Measurements from ENCODE around the gene SAMD8.
"Not testable (repeated sequence)": the region's sequence is repeated elsewhere in the genome, so short reads cannot be mapped to it uniquely, and the experiment has no call there.

SAMD8 gene

GRCh38 chr10:75107756-75108683 lies 3.4 kb upstream of the SAMD8 start:
- no peak for DNase-seq

DNA sequence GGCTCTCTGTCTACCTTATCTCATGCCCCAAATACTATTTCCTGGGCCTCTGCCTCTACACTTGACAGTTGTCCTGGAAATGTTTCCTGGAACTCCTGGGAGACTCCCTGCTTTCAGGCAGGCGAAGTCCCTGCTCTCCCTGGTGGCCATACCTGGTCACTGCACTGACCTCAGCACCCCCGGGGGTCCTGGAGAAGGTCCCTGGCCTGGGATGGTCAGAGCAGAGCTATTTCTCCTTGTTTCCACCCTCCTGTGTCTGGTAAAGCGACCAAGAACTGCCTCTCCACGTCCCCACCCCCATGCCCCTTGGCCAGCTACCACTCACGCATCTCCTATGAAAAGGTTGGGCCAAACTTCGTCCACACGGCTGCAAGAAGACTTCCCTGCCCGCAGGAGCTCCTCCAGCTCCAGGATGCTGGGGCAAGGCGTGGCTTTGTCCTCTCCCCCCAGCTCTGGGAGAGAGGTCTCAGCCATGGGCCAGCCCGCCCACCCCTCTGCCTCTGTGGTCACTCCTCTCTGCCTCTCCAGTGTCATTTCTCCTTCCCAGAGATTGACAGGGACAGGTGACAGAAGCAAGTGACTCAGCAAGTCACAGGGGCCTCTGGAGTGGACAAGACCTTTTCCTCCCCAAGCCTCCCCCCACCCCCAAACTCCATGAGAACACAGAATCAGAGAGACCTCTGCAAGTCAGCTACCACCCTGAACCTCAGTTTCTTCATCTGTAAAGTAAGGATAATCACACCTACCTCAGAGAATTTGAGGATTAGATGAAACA lies 2.6 kb upstream of the SAMD8 start:
- DNase-seq, result peak in 1 of 3 donors; percentile 46

GRCh38 chr10:75109459-75109778 lies 2.0 kb upstream of the SAMD8 start:
- no peak for DNase-seq

GRCh38 chr10:75110006-75110632 lies 1.3 kb upstream of the SAMD8 start:
- no peak for DNase-seq

GRCh38 chr10:75111907-75112679 lies 637 bp downstream of the SAMD8 start:
- peak; percentile 63 to 78 (median 77) for DNase-seq

DNA sequence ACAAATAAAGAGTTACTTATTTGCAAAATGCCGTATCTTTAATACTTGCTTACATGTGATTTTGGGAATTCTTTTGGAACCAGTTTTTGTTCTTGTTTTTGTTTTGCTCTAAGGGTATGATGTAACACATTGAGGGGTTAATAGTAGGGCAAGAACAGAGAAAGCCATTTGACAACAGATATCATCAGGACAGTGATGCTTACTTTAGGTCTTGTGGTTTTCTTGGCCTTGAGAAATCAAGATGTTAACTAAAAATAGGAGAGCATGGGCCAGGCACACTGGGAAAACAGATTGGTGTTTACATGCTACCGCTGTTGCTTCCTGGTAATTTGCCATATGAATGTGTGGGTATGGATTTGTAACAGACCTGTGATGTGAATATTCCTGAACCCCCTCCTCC lies 3.7 kb downstream of the SAMD8 start:
- DNase-seq, result peak in 2 of 3 donors; percentile 26 to 30

- peak in 2 of 3 donors; percentile 32 to 36 for DNase-seq
Measured at GRCh38 chr10:75116941-75117775, 5.7 kb downstream of the SAMD8 start.

- no peak for DNase-seq
Measured at GRCh38 chr10:75117995-75118394, 6.5 kb downstream of the SAMD8 start.

- DNase-seq, result not testable (repeated sequence)
Measured at GRCh38 chr10:75119444-75120066, 8.1 kb downstream of the SAMD8 start.

GRCh38 chr10:75121322-75121721 lies 9.9 kb downstream of the SAMD8 start:
- no peak for DNase-seq

DNA sequence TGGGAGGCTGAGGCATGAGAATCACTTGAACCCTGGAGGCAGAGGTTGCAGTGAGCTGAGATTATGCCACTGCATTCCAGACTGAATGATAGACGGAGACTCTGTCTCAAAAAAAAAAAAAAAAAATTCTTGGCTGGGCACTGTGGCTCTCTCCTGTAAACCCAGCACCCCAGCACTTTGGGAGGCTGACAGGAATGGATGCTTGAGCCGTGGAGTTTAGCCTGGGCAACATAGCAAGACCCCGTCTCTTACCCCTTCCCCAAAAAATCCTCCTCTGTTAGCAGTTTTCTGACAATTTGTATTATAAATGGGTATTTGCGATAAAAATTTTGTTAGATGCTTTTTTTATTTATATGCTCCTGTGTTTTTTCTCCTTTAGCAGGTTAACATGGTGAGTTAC lies 11.0 kb downstream of the SAMD8 start:
- DNase-seq, result no peak

DNA sequence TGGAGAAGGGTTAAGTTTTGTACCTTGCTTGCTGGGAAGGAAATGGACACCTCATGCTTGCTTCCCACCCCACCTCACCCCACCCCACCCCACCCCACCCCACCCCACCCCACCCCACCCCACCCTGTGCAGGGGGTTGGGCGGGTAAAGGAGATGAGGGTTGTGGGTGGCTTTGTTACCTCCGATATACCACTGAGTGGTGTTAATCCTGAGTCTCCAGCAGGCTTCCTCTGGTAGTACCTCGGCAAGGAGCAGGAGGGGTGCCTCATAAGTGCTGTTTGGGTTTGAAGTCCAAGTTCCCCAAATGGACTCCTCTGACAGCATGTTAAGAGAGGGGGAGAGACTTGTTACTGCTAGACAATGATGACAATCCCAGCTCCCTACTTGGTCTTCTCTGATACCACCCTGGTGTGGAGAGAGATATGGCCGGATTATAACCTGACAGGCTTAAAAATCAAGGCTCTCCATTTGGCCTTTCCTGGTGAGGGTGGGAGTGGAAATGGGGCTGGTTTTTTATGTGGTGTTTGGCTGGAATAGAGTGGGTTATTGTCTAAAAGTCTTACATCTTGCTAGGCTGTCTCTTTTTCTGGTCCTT lies 11.7 kb downstream of the SAMD8 start:
- no peak for DNase-seq

- DNase-seq, result no peak
Measured at GRCh38 chr10:75126277-75126676, 14.8 kb downstream of the SAMD8 start.

GRCh38 chr10:75127471-75127870 lies 16.0 kb downstream of the SAMD8 start:
- peak; percentile 11 to 54 (median 44) for DNase-seq

- DNase-seq, result not testable (repeated sequence)
Measured at GRCh38 chr10:75128985-75129384, 17.5 kb downstream of the SAMD8 start.

DNA sequence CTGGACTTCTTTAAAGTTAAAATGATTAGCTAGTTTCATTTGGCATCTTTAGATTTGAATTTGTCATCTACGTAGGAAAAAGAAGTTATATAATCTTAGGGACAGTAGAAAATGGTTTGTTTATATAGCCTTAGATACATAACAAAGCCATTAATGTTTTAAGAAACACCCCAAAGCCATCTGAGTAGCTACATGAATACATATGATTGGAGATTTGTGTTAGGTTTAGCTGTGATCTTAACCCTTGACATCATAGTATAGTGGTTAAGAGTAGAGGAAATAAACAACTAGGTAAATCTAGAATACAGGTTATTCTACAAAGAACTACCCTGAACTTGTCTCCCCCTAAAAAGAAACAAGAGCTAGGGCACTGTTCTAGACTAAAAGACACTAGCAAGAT lies 18.1 kb downstream of the SAMD8 start:
- no peak for DNase-seq

DNA sequence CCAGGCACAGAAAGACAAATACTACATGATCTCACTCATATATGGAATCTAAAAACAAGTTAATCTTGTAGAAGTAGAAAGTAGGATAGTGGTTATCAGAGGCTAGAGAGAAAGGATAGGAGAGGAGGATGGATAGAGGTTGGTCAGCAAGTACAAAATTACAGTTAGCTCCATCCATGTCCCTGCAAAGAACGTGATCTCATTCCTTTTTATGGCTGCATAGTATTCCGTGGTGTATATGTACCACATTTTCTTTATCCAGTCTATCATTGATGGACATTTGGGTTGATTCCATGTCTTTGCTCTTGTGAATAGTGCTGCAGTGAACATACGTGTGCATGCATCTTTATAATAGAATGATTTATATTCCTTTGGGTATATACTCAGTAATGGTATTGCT lies 22.2 kb downstream of the SAMD8 start:
- not testable (repeated sequence) for DNase-seq

- DNase-seq, result no peak
Measured at GRCh38 chr10:75136346-75136745, 24.9 kb downstream of the SAMD8 start.

DNA sequence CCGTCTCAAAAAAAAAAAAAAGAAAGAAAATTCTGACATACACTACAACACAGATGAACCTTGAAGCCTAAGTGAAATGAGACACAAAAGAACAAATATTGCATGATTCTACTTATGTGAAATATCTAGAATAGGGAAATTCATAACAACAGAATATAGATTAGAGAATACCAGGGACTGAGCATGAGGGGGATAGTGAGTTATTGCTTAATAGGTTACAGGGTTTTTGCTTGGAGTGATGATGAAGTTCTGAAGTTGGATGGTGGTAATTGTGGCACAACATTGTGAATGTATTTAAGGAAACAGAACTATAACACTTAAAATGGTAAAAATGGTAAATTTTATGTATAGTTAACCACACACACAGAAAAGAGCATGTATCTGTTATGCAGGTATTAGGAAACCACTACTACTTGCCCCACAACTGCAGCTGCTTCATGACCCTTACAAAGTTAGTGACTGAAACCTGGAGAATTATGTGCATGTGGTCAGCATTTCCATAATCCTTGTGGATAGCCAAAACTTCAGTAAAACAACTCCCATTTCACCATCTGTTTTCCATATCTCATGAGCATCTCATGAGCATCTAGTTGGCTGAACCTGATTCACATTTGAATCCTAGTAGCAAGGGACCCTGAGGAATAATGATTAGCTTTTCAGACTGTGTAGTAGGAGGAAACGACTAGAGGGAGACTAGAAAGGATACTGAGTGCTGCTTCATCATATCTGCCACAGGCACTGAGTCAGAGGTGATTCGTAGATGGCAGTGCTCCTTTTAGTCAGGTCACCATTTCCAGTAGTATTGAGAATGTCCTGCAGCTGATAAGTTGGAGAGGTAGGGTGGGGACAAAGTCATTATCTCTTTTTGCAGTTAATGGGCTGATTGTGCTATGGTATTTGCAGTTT lies 26.3 kb downstream of the SAMD8 start:
- DNase-seq, result peak; percentile 48 to 69 (median 65)

DNA sequence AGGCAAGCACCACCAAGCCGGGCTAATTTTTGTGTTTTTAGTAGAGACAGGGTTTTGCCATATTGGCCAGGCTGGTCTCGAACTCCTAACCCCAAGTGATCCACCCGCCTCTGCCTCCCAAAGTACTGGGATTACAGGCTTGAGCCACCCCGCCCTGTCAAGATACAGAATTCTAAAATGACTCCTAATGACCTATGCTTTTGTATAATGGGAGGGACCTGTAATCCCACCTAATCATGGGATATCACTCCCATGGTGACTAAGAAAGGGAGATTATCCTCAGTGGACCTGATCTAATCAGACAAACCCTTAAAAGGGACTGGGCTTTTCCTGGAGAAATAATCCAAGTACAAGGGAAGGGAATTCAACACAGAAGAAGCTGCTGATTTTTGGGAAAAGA lies 28.8 kb downstream of the SAMD8 start:
- DNase-seq, result no peak
